ENCODE results near the gene CENATAC. TPM values are rescaled to one million over a fixed set of nuclear protein-coding genes. Genes with fewer than 3 reads are reported as not detected.
"Not testable (repeated sequence)": the region's sequence is repeated elsewhere in the genome, so short reads cannot be mapped to it uniquely, and the experiment has no call there.

Gene CENATAC
- polyA plus RNA-seq, 4 donors, result 14.9 to 41.6 (median 21.0) TPM

GRCh38 chr11:118991486-118992038, 6.4 kb upstream of the CENATAC start:
- not testable (repeated sequence) for DNase-seq (ENCODE audit: low read depth in 4 of 4, low spot score in 3 of 4)

- DNase-seq (ENCODE audit: low read depth in 4 of 4, low spot score in 3 of 4), result no peak
These were observed 862 bp upstream of the CENATAC start for GRCh38 chr11:118996926-118997626.

DNA sequence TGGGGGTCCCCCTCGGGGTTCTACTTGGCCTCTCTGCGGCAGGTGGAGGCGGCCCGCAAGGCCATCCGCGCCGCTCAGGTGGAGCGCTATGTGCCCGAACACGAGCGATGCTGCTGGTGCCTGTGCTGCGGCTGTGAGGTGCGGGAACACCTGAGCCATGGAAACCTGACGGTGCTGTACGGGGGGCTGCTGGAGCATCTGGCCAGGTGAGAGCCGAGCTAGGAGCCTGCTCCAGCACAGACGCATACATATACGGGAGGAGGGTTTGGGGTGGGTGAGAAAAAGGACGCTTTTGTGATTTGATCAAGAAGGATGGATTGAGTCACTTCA, 415 bp downstream of the CENATAC start:
- DNase-seq (ENCODE audit: low read depth in 4 of 4, low spot score in 3 of 4), result no peak

- DNase-seq (ENCODE audit: low read depth in 4 of 4, low spot score in 3 of 4), result no peak
These were observed 884 bp downstream of the CENATAC start for GRCh38 chr11:118998822-118999221.

GRCh38 chr11:119000906-119001305, 3.0 kb downstream of the CENATAC start:
- no peak for DNase-seq (ENCODE audit: low read depth in 4 of 4, low spot score in 3 of 4)

DNA sequence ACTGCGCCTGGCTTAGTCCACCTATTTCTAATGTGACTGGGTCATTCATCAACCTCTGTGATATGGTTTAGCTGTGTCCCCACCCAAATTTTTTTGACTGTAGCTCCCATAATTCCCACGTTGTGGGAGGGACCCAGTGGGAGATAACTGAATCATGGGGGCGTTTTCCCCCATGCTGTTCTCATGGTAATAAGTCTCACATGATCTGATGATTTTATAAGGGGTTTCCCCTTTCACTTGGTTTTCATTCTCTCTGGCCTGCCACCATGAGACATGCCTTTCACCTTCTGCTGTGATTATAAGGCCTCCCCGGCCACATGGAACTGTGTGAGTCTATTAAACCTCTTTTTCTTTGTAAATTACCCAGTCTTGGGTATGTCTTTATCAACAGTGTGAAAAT, 8.7 kb downstream of the CENATAC start:
- no peak for DNase-seq (ENCODE audit: low read depth in 4 of 4, low spot score in 3 of 4)

DNA sequence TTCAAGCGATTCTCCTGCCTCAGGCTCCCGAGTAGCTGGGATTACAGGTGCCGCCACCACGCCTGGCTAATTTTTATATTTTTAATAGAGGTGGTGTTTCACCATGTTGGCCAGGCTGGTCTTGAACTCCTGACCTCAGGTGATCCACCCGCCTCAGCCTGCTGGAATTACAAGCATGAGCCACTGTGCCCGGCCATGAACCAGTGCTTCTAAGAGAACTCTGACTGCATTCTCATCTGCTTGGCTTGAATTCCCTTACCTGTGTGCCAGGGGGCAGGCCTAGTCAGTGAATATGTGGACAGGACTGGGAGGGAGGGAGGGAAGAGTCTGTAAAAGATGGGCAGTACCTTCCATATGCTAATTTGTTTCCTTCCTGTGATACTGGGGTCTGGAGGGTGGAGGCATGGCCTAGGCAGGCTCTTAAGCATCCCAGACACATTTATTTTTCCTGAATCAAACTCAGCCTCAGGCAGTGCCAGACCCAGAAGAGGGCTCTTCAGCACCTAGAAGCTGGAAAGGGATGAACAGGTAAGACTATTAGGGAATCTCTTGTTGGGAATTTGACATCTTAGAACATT, 13.6 kb downstream of the CENATAC start:
- no peak for DNase-seq (ENCODE audit: low read depth in 4 of 4, low spot score in 3 of 4)

DNA sequence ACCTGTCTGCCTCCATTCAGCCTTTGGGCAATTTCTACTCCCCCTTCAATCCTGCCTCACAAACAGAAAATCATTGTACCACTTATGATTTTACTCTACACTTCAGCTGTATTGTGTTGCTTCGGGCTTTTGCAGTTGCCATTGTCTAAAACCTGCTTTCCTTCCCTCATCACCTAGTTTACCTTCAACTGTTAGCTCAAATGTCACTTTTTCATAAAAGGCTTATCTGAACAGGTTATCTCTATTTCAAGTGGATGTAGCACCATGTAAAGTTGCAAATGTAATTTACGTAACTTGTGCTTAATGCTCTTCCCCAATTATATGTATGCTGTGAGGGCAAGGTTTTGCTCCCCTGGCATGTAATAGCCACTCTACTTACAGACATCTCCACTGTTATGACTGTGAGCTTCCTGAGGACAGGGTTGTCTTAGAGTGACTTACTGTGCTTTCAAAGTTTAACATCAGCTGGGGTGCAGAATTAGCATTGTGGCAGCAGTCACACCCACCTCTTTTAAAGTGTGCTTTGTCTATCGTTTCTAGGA, 14.8 kb downstream of the CENATAC start:
- no peak for DNase-seq (ENCODE audit: low read depth in 4 of 4, low spot score in 3 of 4)

DNA sequence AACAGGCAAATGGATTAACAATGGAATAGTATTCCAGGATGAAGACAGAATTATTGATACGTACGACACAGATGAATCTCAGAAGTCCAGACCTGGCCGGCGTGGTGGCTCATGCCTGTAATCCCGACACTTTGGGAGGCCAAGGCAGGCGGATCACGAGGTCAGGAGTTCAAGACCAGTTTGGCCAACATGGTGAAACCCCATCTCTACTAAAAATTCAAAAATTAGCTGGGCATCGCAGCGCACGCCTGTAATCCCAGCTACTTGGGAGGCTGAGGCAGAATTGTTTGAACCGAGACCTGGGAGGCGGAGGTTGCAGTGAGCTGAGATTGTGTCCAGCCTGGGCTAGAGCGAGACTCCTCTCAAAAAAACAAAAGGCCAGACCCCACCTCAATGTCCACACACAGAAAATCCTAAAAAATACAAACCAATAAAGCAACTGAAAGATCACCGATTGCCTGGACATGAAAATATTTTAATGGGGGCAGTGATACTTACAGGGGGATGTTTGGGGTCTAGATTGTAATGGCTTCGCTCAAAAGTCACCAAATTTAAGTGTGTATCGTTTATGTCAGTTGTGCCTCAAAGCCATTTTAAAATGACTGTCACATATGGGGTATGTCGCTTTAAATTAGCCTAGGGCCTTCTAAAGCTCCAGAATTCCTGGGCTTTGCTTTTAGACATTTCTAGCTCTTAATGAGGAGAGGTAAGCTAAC, 16.4 kb downstream of the CENATAC start:
- no peak for DNase-seq (ENCODE audit: low read depth in 4 of 4, low spot score in 3 of 4)

DNA sequence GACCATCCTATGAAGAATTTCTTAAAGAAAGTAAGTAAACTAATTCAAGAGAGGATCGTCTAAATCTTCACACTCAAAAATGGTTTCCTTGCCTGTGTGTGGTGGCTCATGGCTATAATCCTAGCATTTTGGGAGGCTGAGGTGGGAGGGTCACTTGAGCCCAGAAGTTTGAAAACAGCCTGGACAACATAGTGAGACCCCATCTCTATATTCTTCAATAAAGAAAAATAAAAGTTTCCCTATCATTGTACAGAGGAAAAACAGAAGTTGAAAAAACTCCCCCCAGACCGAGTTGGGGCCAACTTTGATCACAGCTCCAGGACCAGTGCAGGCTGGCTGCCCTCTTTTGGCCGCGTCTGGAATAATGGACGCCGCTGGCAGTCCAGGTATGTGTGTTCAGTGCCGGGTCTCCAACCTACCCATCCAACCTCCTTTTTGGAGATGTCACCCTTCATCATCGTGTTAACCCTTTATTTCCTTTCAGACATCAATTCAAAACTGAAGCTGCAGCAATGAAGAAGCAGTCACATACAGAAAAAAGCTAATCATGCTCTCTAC, 17.2 kb downstream of the CENATAC start:
- no peak for DNase-seq (ENCODE audit: low read depth in 4 of 4, low spot score in 3 of 4)

GRCh38 chr11:119016216-119017009, 18.5 kb downstream of the CENATAC start:
- no peak for DNase-seq (ENCODE audit: low read depth in 4 of 4, low spot score in 3 of 4)

DNA sequence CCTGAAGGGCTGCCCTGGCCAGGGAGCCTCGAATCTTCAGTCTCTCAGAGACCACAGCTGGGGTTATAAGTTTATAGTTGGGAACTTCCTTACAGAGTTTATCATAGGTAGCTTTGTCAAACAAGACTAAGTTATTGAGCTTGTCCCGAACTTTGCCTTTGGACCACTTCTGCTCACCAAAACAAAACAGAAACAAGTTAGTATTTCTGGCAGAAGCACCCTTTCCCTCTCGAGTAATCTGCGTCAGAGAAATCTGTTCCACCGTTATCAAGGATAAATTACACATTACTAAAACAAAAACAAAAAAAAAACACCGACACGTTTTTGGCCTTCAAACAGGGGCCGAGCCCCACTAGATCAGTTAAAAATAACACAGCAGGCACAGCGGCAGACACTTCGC, 19.4 kb downstream of the CENATAC start:
- DNase-seq (ENCODE audit: low read depth in 4 of 4, low spot score in 3 of 4), result not testable (repeated sequence)

DNA sequence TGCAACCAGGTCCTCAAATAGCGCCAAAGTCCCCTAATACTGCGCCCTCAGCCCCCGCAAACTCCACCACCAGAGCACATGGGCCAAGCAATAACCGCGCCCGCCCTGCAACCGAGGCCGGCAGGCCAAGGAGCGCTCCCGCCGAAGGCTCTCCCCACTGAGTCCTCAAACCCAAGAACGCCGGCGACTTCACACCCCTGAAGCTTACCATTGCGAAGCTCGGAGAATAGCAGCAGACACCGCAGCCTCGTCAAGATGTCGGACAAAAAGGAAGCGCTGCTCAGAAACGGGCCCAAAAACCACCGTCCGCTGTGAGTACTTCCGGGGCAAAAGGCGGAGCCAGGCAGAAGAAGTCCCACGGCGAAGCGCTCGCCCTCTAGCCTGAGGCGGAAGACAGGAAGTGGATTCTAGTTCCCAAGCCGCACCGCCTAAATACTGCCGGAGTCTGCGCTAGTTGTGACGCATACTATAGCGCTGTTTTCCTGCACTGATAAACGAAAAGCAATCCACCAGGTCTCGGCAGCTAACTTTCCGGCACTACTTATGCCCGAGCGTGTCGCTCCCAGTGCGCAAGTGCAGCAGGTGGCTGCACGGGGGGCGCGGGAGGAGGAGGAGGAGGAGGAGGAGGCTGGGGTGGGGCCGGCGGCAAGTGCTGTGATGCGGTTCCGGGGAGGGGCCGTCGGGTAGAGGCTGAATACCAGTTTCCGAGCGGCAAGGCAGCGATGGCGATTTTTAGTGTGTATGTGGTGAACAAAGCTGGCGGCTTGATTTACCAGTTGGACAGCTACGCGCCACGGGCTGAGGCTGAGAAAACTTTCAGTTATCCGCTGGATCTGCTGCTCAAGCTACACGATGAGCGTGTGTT, 20.4 kb downstream of the CENATAC start, which contains the start of the genes RPS25 and TRAPPC4:
RPS25 (minus strand) TSS at position 270 of the 865 bp plus-strand sequence; CDS start at position 211, 59 bp downstream.
TRAPPC4 (plus strand) TSS at position 693 of the 865 bp plus-strand sequence; CDS start at position 723, 30 bp downstream.
- peak; percentile 93 to 95 (median 94) for DNase-seq (ENCODE audit: low read depth in 4 of 4, low spot score in 3 of 4)

GRCh38 chr11:119019996-119020395, 22.1 kb downstream of the CENATAC start:
- DNase-seq (ENCODE audit: low read depth in 4 of 4, low spot score in 3 of 4), result no peak

DNA sequence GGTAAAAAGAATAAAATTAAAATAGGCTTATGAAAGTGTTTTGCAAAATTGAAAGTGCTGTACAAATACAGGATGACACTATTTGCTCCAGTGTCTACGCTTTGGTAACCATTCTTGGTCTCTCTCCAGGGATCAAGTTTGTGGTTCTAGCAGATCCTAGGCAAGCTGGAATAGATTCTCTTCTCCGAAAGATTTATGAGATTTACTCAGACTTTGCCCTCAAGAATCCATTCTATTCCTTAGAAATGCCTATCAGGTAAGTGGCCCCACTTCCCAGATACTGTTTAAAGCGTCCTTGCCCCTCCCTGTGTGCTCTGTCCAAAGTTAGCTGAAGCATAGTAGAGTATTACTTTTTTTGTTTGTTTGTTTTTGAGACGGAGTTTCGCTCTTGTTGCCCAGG, 23.7 kb downstream of the CENATAC start:
- DNase-seq (ENCODE audit: low read depth in 4 of 4, low spot score in 3 of 4), result no peak

DNA sequence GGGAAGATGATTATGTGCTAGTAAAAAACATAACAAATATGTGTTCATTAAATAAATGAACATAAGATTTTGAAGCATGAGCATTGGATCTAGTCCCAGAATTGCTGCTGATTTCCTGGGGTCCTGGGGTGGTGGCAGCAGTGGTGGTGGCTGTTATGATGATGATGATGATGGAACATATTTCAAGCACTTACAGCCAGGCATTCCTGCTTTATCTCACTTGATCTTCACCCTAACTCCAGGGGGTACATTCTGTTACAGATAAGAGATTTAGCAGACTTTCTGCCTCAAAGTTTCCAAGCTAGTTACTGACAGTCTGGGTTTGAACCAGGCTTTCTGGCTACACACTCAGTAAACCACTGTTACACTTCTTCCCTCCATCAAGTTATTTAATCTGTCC, 25.8 kb downstream of the CENATAC start:
- DNase-seq (ENCODE audit: low read depth in 4 of 4, low spot score in 3 of 4), result no peak

DNA sequence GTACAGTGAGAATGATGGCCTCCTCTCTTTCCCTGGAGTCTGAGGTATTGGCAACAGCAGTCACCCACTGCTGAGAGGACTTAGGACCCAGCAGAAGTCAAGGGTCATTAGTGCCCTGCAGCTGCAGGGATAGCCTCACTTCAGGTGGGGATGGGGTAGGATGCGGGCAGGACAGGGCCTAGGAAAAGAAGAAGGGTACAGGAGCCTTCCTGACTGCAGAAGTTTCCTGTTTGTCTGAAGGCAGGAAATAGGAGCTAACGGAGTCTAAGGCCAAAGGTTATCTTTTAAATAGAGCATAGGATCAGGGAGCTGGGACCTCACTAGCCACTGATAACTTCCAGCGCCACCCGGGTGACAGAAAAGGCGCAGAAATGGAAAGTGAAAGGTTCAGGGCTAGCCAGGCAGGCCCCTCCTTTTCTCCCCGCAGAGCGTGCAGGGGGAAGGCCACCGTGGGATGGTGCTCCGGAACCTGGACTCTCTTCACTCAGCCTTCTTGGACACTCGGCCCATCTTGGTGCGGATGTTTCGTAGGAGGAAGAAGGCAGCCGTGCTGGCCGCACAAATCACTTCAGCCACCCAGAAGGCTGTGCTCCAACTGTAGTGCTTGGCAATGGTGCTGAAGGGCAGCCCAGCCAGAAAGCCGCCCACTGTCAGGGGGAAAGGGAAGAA, 26.6 kb downstream of the CENATAC start:
- no peak for DNase-seq (ENCODE audit: low read depth in 4 of 4, low spot score in 3 of 4)

- DNase-seq (ENCODE audit: low read depth in 4 of 4, low spot score in 3 of 4), result no peak
These were observed 27.1 kb downstream of the CENATAC start for GRCh38 chr11:119025099-119025473.

- no peak for DNase-seq (ENCODE audit: low read depth in 4 of 4, low spot score in 3 of 4)
These were observed 27.6 kb downstream of the CENATAC start for GRCh38 chr11:119025541-119025940.
